OCI-LY1 (cell line): ENCODE data around the gene MTG2.

Experiments
- H2AFZ ChIP-seq: fragments of 200-600 bp; sonication (generic), shearing (Covaris generic); 2 replicates; pipeline ENCODE4 v1.6.0; 2014; ENCODE audit warnings: antibody characterized with exemption, mild to moderate bottlenecking, low read length
- H3F3A ChIP-seq: fragments of 200-600 bp; sonication (generic), shearing (Covaris generic); 2 replicates; pipeline ENCODE4 v1.6.0; 2014; ENCODE audit warnings: mild to moderate bottlenecking, antibody characterized with exemption, low read length, moderate library complexity; ENCODE audit not compliant: insufficient read depth
- H3K27ac ChIP-seq: fragments of 200-600 bp; sonication (generic); 2 replicates; pipeline ENCODE4 v1.5.1; 2014; ENCODE audit warnings: low read length, mixed run types, mild to moderate bottlenecking, low read depth; ENCODE audit not compliant: poor library complexity, severe bottlenecking
- H3K27me3 ChIP-seq: fragments of 200-600 bp; sonication (generic); 2 replicates; pipeline ENCODE4 v1.6.0; 2014; ENCODE audit warnings: antibody characterized with exemption, mild to moderate bottlenecking, low read length, moderate library complexity; ENCODE audit not compliant: insufficient read depth
- H3K36me3 ChIP-seq: fragments of 200-600 bp; sonication (generic); 2 replicates; pipeline ENCODE4 v1.6.1; 2014; ENCODE audit warnings: mild to moderate bottlenecking, antibody characterized with exemption, low read length, moderate library complexity, mixed read lengths; ENCODE audit not compliant: insufficient read depth
- H3K4me1 ChIP-seq: fragments of 200-600 bp; sonication (generic); 2 replicates; pipeline ENCODE4 v1.5.1; 2014; ENCODE audit warnings: mild to moderate bottlenecking, low read length, moderate library complexity; ENCODE audit not compliant: insufficient read depth, severe bottlenecking
- H3K4me2 ChIP-seq: fragments of 200-600 bp; sonication (generic), shearing (Covaris generic); 2 replicates; pipeline ENCODE4 v1.6.1; 2014; ENCODE audit warnings: low read length
- H3K4me3 ChIP-seq: fragments of 200-600 bp; sonication (generic); 2 replicates; pipeline ENCODE4 v1.5.1; 2014; ENCODE audit warnings: low read length, low read depth, mild to moderate bottlenecking, mixed read lengths; ENCODE audit not compliant: poor library complexity, severe bottlenecking
- H3K79me2 ChIP-seq: fragments of 200-600 bp; shearing (Covaris generic); 2 replicates; pipeline ENCODE4 v1.6.1; 2016; ENCODE audit warnings: mixed run types, low read length, mixed read lengths; ENCODE audit not compliant: insufficient read depth
- H3K9ac ChIP-seq: fragments of 200-600 bp; sonication (generic), shearing (Covaris generic); 2 replicates; pipeline ENCODE4 v1.6.1; 2014; ENCODE audit warnings: mild to moderate bottlenecking, low read length, mixed read lengths
- H3K9me2 ChIP-seq: fragments of 200-600 bp; sonication (generic), shearing (Covaris generic); 2 replicates; pipeline ENCODE4 v1.6.1; 2014; ENCODE audit warnings: low read depth, mild to moderate bottlenecking, low read length, mixed read lengths
- H3K9me3 ChIP-seq: fragments of 200-600 bp; shearing (Covaris generic); 2 replicates; pipeline ENCODE4 v1.6.1; 2014; ENCODE audit warnings: low read length, mixed read lengths
- H4K20me1 ChIP-seq: fragments of 200-600 bp; sonication (generic), shearing (Covaris generic); 2 replicates; pipeline ENCODE4 v1.6.0; 2016; ENCODE audit warnings: mild to moderate bottlenecking, low read length; ENCODE audit not compliant: insufficient read depth
- EZH2 ChIP-seq: fragments of 200-600 bp; sonication (generic), shearing (Covaris generic); IDR thresholded peaks from 2 replicates; pipeline ENCODE4 v1.8.0; 2017; ENCODE audit warnings: borderline replicate concordance, mixed run types, mild to moderate bottlenecking, antibody characterized with exemption, low read length, moderate library complexity, mixed read lengths
- TF ChIP-seq, protein P1 (sequence below): fragments of 200-600 bp; sonication (generic), shearing (Covaris generic); IDR thresholded peaks from 2 replicates; pipeline ENCODE4 v1.5.1; 2017; ENCODE audit warnings: mild to moderate bottlenecking, antibody characterized with exemption, low read length, moderate library complexity, mixed read lengths

MTG2 gene

DNA sequence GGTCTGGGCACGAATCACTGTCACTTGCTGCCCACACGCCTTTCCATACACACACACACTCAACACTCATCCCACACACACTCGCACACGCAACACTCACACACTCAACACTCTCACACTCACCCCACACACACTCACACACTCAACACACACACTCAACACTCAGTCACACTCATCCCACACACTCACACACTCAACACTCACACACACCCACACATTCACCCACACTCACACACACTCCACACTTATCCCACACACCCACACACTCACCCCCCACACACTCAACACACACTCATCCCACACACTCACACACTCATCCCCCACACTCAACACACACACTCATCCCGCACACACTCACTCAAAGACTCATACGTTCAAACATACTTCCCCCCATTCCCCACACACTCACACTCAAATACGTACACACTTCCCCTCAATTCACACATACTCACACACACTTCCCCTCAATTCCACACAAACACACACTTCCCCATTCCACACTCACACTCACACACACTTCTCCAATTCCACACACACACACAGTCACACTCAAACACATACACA is 46.2 kb downstream of the MTG2 start:
- H3K27ac ChIP-seq: no peak overlapping the region
- no peaks in the 10 kb centered on the region for H3K36me3 ChIP-seq
- no peak for TF ChIP-seq EZH2
- TF ChIP-seq, protein P1, sequence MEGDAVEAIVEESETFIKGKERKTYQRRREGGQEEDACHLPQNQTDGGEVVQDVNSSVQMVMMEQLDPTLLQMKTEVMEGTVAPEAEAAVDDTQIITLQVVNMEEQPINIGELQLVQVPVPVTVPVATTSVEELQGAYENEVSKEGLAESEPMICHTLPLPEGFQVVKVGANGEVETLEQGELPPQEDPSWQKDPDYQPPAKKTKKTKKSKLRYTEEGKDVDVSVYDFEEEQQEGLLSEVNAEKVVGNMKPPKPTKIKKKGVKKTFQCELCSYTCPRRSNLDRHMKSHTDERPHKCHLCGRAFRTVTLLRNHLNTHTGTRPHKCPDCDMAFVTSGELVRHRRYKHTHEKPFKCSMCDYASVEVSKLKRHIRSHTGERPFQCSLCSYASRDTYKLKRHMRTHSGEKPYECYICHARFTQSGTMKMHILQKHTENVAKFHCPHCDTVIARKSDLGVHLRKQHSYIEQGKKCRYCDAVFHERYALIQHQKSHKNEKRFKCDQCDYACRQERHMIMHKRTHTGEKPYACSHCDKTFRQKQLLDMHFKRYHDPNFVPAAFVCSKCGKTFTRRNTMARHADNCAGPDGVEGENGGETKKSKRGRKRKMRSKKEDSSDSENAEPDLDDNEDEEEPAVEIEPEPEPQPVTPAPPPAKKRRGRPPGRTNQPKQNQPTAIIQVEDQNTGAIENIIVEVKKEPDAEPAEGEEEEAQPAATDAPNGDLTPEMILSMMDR: no peak
- no peaks in the 10 kb centered on the region for H3K9me2 ChIP-seq
- no peaks in the 10 kb centered on the region for H4K20me1 ChIP-seq
- no peaks in the 10 kb centered on the region; the same call in 1 of the 2 replicates for H3K27me3 ChIP-seq
- no peaks in the 10 kb centered on the region for H3K79me2 ChIP-seq
- H3K9ac ChIP-seq: no peak overlapping the region
- H3F3A ChIP-seq: no peaks in the 10 kb centered on the region
- H3K4me1 ChIP-seq: no peaks in the 10 kb centered on the region
- no peak overlapping the region for H3K4me2 ChIP-seq
- H3K4me3 ChIP-seq: no peak overlapping the region
- no peaks in the 10 kb centered on the region for H3K9me3 ChIP-seq
- no peak overlapping the region for H2AFZ ChIP-seq

DNA sequence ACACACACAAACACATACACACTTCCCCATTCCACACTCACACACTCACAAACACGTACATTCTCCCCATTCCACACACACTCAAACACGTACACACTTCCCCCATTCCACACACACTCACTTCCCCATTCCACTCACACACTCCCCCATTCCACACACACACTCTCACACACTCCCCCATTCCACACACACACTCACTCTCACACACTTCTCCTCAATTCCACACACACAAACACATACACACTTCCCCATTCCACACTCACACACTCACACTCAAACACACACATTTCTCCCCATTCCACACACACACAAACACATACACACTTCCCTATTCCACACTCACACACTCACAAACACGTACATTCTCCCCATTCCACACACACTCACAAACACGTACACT is 46.8 kb downstream of the MTG2 start:
- Histone ChIP-seq H2AFZ (no peak overlapping the region), H3K4me2 (no peak overlapping the region), H3K79me2 (no peaks in the 10 kb centered on the region), H3K4me1 (no peaks in the 10 kb centered on the region), H3K9ac (no peak overlapping the region), H3F3A (no peaks in the 10 kb centered on the region), H4K20me1 (no peaks in the 10 kb centered on the region), H3K9me2 (no peaks in the 10 kb centered on the region), H3K36me3 (no peaks in the 10 kb centered on the region), H3K27me3 (no peaks in the 10 kb centered on the region; the same call in 1 of the 2 replicates), H3K4me3 (no peak overlapping the region), H3K27ac (no peak overlapping the region), H3K9me3 (no peaks in the 10 kb centered on the region)
- TF ChIP-seq, protein P1: no peak
- no peak for TF ChIP-seq EZH2

DNA sequence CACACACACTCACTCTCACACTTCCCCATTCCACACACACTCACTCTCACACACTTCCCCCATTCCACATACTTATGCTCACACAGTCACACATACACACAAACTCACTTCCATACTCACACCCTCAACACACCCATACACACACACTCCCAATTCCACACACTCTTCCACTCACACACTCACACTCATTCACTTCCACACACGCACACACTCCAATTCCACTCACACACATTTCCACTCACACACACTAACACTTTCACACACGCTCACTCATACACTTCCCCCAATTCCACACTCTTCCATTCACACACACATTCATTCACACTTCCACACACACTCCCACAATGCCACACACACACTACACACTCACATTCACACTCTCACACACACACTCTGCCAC is 47.4 kb downstream of the MTG2 start:
- Histone ChIP-seq H3K9me3 (no peaks in the 10 kb centered on the region), H3K4me1 (no peaks in the 10 kb centered on the region), H3K79me2 (no peaks in the 10 kb centered on the region), H3K4me3 (no peak overlapping the region), H2AFZ (no peak overlapping the region), H3K36me3 (no peaks in the 10 kb centered on the region), H3K9ac (no peak overlapping the region), H4K20me1 (no peaks in the 10 kb centered on the region), H3K4me2 (no peak overlapping the region), H3K27ac (no peak overlapping the region), H3K9me2 (no peaks in the 10 kb centered on the region), H3F3A (no peaks in the 10 kb centered on the region), H3K27me3 (no peaks in the 10 kb centered on the region; the same call in 1 of the 2 replicates)
- TF ChIP-seq, protein P1: no peak
- TF ChIP-seq EZH2: no peak
